Stimulated activated CD8-positive, alpha-beta memory T cell treated with anti-CD3 and anti-CD28 coated beads, Interleukin-12 subunit alpha, Interleukin-12 subunit beta, amount 100 ng/mL, for 24 hours (primary cell): ENCODE data around the gene NOP9.

Source experiments
- DNase-seq: peaks from one replicate; pipeline ENCODE4 v3.0.0-alpha.2; 2020; ENCODE audit errors: extremely low read depth

The NOP9 gene

GRCh38 chr14:24309538-24310264, 10.1 kb downstream of the NOP9 start, which contains the start of gene LTB4R2:
Gene LTB4R2, plus strand, starts transcription at chr14:24310140. Its CDS starts 525 bp downstream, at chr14:24310665.
- no peak for DNase-seq

- no peak for DNase-seq
Measured at GRCh38 chr14:24310265-24310645, 10.6 kb downstream of the NOP9 start.

GRCh38 chr14:24310646-24311604, 11.3 kb downstream of the NOP9 start, which contains the start of gene LTB4R:
Gene LTB4R, plus strand, starts transcription at chr14:24311502. Its CDS starts 4,150 bp downstream, at chr14:24315652.
- DNase-seq: no peak

- DNase-seq: no peak
Measured at GRCh38 chr14:24311837-24312615, 12.4 kb downstream of the NOP9 start.

DNA sequence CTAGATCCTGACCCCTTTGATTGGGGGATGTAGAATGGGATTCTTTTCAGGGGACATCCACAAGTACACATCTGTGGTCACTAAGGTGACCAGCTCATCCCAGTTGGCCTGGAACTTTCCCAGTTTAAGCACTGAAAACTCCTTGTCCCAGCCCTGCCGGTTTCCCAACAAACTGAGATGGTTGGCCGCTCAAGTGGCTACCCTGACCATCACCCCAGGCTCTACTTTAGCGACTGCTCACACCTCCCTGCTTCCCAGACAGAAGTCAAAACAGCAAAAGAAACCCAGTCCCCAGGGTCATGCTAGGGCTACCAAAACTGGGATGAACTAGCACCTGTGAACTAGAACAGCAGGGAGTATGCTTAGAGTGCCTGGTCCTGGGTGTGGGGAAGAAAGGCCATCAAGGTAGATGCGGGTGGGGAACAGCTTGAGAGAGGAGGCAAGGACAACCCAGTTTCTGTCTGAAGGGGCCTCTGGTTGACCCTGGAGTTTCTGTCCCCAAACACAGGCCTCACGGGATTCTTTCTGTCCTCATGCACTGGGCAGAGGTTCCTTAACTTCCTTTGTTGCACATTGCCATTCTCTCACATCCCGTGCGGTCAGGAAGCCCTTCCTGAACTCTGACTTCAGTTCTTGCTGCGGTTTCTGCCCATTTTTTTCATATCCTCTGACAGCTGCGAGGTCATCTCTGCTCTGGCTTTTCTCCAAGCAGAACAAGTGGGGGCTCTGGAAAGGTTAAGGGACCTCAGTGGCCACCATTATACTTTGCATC, 13.3 kb downstream of the NOP9 start:
- DNase-seq: no peak

DNA sequence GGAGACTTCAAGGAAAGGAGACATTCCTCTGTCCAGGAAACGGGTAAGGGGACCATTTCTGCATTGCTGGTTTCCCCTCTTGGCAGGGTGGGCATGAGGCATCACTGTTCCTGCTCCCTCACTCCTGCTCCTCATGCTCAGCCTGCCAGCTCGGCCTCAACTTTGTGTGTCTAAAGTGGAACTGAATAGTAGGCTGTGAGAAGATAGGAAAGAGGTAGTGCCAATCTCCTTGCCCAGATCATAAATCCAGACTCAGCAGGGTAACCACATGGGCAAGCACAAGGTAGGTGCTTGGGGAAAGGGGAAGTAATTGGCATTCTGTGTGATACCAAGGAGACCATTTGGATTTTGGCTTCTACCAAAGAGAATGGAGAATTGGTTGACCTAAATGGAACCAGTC, 14.3 kb downstream of the NOP9 start:
- no peak for DNase-seq

GRCh38 chr14:24314377-24315193, 14.9 kb downstream of the NOP9 start:
- DNase-seq: no peak

DNA sequence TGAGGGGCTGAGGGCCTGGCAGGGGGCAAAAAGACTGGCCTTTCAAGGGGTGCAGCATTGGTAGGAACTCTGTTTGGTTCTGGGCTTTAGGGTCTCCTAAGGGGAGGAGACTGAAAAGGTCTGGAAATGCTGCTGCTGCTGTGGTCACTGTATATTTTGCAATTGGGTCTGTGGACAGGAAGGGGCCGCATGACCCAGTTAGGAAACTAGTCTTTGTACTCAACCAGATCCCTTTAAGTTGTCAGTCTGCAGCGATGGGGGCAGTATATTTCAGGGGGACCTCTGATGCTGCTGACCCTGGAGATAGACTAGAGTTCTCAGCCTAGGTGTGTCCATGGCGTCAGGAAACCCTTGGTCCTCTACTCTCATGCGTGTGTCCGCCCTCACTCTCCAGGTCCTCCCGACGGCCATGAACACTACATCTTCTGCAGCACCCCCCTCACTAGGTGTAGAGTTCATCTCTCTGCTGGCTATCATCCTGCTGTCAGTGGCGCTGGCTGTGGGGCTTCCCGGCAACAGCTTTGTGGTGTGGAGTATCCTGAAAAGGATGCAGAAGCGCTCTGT, 15.7 kb downstream of the NOP9 start:
- DNase-seq: no peak

DNA sequence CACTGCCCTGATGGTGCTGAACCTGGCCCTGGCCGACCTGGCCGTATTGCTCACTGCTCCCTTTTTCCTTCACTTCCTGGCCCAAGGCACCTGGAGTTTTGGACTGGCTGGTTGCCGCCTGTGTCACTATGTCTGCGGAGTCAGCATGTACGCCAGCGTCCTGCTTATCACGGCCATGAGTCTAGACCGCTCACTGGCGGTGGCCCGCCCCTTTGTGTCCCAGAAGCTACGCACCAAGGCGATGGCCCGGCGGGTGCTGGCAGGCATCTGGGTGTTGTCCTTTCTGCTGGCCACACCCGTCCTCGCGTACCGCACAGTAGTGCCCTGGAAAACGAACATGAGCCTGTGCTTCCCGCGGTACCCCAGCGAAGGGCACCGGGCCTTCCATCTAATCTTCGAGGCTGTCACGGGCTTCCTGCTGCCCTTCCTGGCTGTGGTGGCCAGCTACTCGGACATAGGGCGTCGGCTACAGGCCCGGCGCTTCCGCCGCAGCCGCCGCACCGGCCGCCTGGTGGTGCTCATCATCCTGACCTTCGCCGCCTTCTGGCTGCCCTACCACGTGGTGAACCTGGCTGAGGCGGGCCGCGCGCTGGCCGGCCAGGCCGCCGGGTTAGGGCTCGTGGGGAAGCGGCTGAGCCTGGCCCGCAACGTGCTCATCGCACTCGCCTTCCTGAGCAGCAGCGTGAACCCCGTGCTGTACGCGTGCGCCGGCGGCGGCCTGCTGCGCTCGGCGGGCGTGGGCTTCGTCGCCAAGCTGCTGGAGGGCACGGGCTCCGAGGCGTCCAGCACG, 16.4 kb downstream of the NOP9 start:
- no peak for DNase-seq

GRCh38 chr14:24316597-24316950, 16.9 kb downstream of the NOP9 start:
- no peak for DNase-seq

- DNase-seq: no peak
Measured at GRCh38 chr14:24317141-24317928, 17.7 kb downstream of the NOP9 start.

GRCh38 chr14:24321212-24321975, 21.7 kb downstream of the NOP9 start:
- DNase-seq: no peak

GRCh38 chr14:24322672-24323071, 23.0 kb downstream of the NOP9 start:
- DNase-seq: no peak

DNA sequence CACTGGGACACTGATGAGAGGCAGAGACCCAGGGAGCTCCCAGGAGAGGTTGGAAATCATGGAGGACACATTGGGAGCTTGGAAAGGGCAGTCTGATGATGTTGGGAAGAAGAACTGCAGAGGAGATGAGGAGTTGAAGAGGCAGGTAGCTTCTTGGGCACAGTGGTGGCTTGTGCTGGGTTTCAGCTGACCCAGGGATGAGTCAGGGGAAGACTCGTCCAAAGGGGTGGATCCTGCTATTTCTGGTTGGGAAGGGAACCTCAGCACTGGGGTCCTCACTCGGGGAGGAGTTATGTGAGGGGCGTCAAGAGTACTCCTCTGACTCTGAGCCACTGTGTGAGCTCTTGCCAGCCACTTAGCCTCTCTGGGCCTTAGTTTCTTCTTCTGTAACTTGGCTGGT, 23.7 kb downstream of the NOP9 start:
- DNase-seq: no peak

DNA sequence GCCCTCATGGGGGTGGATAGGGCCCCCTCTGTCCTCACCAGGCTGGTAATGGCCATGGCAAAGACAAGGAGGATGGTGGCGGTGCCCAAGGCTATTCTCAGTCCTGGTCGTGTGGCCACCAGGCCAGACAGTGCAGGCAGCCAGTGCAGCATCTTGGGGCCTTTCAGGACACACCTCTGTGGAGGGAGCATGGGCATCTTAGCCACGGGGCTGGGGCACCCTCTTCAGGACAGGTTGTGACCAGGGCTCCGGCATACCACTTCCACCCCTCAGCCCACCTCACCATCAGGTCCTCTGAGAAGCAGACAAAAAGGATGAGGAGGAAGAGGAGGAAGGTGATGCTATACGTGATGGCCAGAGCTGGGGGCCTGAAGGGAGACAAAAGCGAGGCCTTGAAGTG, 24.4 kb downstream of the NOP9 start:
- DNase-seq: no peak

- DNase-seq: no peak
Measured at GRCh38 chr14:24325041-24325530, 25.4 kb downstream of the NOP9 start.

GRCh38 chr14:24325963-24326362, 26.3 kb downstream of the NOP9 start:
- no peak for DNase-seq
